ENCODE measurements around the gene ZBTB46.

DNA sequence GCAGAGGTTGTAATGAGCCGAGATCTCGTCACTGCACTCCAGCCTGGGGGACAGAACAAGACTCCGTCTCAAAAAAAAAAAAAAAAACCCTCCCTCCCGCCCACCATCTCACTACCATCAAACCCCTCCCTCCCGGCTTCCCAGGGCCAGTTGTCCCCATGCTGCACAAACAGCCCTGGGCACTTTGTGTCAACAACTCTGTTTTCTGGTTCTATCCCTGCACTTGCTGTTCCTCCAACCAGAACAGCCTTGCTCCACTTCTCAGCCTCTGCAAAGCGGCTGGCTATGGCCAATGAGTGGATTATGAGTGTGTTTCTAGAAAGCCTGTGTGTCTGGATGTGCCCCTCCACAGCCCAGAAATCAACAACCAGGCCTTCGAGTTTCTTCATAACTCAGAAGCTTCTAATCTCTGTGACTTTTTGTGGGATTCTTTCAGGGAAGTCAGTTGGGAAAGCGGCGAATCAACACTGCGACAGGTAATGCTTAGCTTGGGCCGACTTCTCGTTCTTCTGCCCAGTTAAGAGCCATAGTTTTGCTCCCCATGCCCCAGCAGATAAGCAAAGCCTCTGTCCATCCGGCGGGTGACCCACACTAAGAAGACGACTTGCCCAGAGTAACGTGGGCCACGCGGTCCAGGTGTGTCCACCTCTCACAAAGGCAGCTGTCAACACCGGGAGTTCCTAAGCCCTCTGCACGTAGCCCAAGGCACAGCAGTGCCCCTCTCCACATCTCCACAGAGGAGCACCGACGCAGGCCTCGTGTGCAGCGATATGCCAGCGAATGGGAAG lies 5.5 kb downstream of the ZBTB46 start:
- TF ChIP-seq, protein P1, sequence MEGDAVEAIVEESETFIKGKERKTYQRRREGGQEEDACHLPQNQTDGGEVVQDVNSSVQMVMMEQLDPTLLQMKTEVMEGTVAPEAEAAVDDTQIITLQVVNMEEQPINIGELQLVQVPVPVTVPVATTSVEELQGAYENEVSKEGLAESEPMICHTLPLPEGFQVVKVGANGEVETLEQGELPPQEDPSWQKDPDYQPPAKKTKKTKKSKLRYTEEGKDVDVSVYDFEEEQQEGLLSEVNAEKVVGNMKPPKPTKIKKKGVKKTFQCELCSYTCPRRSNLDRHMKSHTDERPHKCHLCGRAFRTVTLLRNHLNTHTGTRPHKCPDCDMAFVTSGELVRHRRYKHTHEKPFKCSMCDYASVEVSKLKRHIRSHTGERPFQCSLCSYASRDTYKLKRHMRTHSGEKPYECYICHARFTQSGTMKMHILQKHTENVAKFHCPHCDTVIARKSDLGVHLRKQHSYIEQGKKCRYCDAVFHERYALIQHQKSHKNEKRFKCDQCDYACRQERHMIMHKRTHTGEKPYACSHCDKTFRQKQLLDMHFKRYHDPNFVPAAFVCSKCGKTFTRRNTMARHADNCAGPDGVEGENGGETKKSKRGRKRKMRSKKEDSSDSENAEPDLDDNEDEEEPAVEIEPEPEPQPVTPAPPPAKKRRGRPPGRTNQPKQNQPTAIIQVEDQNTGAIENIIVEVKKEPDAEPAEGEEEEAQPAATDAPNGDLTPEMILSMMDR (IDR thresholded peaks at IDR 0.05; ENCODE audit: poor library complexity) = no peak
- TF ChIP-seq EZH2 (IDR thresholded peaks at IDR 0.05; ENCODE audit: borderline replicate concordance) (no peak), EZH2phosphoT487 (IDR thresholded peaks at IDR 0.05; ENCODE audit: low read depth, severe bottlenecking, unreplicated experiment) (no peak)

All from hepatocyte (in vitro differentiated cells).